Midbrain (tissue), 1 donor: ENCODE measurements around the gene PRELID1.
A peak's percentile ranks its signal among the peaks of the same experiment; 100 is the strongest.
"Not testable (repeated sequence)": the region's sequence is repeated elsewhere in the genome, so short reads cannot be mapped to it uniquely, and the experiment has no call there.

Experiments
- DNase-seq: peaks from one replicate; lab custom pipeline; 2025; lab: John Stamatoyannopoulos, UW

PRELID1 gene

GRCh38 chr5:177336603-177337494, 33.2 kb downstream of the PRELID1 start:
- DNase-seq: no peak

- DNase-seq: no peak
Observed at GRCh38 chr5:177338251-177339106, 34.9 kb downstream of the PRELID1 start.

- no peak for DNase-seq
Observed at GRCh38 chr5:177339107-177339638, 35.6 kb downstream of the PRELID1 start.

- DNase-seq: not testable (repeated sequence)
Observed at GRCh38 chr5:177343000-177343399, 39.4 kb downstream of the PRELID1 start.

GRCh38 chr5:177343777-177344176, 40.2 kb downstream of the PRELID1 start:
- no peak for DNase-seq

- no peak for DNase-seq
Observed at GRCh38 chr5:177344891-177345290, 41.3 kb downstream of the PRELID1 start.

- DNase-seq: no peak
Observed at GRCh38 chr5:177346820-177347219, 43.2 kb downstream of the PRELID1 start.

- no peak for DNase-seq
Observed at GRCh38 chr5:177347699-177348098, 44.1 kb downstream of the PRELID1 start.

GRCh38 chr5:177349362-177349647, 45.7 kb downstream of the PRELID1 start:
- DNase-seq: no peak

- no peak for DNase-seq
Observed at GRCh38 chr5:177349762-177350161, 46.2 kb downstream of the PRELID1 start.

GRCh38 chr5:177350776-177351391, 47.3 kb downstream of the PRELID1 start:
- DNase-seq: no peak

- peak; percentile 97 for DNase-seq
Observed at GRCh38 chr5:177351392-177352329, 48.1 kb downstream of the PRELID1 start, which contains the start of gene LMAN2. Gene LMAN2, minus strand, starts transcription at chr5:177351668. Its CDS starts 21 bp downstream, at chr5:177351647.

- DNase-seq: no peak
Observed at GRCh38 chr5:177353093-177353492, 49.5 kb downstream of the PRELID1 start.

- DNase-seq: no peak
Observed at GRCh38 chr5:177354256-177354655, 50.7 kb downstream of the PRELID1 start.

- no peak for DNase-seq
Observed at GRCh38 chr5:177354711-177355110, 51.1 kb downstream of the PRELID1 start.

GRCh38 chr5:177355162-177355867, 51.7 kb downstream of the PRELID1 start:
- no peak for DNase-seq

GRCh38 chr5:177355868-177356168, 52.2 kb downstream of the PRELID1 start:
- no peak for DNase-seq
